HTR-8/SVneo (cell line): ENCODE results near the gene C16orf95.
"Not testable (repeated sequence)": the region's sequence is repeated elsewhere in the genome, so short reads cannot be mapped to it uniquely, and the experiment has no call there.

Source experiments
- DNase-seq: peaks from one replicate; pipeline ENCODE4 v3.0.0; 2011; ENCODE audit warnings: low spot score, mixed read lengths; ENCODE audit not compliant: insufficient read length
- FAIRE-seq: peaks from 2 replicates; lab custom pipeline; 2011; peaks lifted over from hg19 to GRCh38; lab: Jason Lieb, UNC

The C16orf95 gene, protein sequence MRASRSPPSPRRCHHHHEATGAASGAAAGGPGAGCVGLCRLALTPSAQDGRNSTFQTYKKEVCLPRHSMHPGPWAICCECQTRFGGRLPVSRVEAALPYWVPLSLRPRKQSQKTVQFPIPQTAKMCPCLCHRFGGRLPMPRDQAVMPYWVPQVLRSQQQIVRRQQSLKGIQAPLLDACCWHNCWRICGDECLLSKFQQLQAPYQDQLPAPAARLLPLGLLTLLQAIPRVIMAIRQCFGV

DNA sequence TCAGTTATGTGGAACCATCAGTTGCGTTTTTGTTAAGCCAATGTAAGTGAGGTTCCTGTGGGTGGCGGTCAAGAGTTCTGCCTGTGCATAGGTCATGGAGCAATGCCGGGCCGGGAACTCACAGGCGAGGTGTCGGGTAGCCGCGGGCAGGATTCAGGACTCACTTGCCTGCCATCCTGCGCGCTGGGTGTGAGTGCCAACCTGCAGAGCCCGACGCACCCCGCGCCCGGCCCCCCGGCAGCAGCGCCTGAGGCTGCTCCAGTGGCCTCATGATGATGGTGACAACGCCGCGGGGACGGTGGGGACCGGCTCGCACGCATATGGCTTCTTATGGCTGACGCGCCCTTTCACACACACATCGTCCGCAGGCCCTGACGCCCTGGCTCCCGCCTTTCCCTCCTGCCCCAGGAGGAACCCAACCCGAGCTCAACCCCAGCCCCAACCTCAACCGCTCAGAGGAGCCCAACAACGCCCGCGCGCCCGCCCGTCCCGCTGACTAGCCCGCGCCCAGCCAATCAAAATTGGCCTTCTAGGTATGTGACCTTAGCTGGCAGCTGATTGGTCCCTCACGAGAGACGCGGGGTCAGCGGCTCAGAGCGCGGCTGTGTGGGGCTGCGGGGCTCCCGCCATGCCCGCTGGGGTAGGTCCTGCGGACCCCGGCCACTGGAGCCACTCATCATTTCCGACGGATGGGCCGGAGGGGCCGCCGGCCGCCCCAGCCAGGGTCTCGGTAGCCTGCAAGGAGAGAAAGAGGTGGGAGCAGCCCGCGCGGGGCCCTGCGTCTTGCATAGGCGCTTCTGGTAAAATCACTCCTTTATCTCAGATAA, at the start of gene C16orf95:
C16orf95 (minus strand) TSS at position 470 of the 827 bp plus-strand sequence; CDS start at position 320, 150 bp downstream.
- FAIRE-seq (no peak), DNase-seq (peak; percentile 99)

DNA sequence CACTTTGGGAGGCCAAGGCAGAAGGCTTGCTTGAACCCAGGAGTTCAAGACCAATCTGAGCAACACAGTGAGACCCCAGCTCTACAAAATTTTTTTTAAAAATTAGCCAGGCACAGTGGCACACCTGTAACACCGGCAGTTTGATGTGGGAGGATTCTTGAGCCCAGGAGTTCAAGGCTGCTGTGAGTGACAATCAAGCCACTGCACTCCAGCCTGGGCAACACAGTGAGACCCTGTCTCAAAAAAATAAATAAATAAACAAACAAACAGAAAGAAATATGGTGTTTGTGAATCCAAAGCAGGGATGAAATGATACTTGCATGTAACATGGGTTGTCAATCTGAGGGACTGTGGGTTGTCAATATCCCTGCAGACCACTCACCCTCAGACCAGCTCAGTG, 49.7 kb upstream of the C16orf95 start:
- no peak for FAIRE-seq
- DNase-seq: no peak

DNA sequence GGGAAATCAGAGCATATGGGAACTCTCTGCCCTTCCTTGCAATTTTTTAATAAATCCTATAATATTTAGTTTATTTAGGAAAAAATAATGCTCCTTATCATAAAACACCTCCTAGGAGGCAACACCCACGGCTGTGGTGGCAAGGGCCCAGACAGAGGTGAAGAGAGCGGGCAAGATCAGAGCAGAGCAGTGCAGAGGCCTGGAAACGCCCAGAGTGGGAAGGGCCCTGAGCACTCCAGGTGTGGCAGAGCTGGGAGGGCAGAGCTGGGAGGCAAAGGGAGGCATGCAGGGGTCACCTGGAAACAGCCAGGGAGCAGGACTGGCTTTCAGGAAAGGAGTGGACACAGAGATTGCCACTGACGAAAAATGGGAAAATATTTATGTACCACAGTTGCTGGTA, 49.1 kb upstream of the C16orf95 start:
- FAIRE-seq: no peak
- DNase-seq: no peak

DNA sequence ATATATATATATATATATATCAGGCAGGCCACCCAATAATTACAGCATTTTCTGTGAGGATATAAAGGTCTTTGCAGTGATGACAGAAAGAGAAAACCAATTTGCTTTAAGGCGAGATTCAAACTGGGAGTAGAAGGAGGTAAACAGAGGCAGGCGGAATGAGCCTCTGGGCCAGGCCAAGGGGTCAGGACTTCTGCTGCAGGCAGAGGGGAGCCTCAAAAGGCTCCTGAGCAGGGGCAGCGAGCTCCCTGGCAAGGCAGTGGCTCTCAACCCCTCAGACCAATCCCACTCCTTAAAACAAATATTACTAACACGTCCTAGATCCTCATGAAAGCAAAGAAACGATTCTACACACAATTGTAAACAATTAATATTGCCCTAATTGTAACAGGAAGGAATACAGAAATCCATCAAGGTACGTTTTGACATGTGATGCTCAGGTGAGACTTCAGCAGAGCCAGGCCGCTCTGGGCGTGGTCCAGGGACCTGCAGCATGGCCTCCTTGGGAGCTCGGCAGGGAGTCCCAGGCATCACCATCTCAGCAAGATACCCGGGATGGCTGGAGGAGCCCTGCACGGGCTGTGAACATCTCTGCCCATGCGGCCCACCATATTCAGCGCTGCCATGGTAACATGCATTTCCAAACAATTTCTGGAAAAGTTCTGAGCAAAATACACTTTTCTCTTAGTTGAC, 48.0 kb upstream of the C16orf95 start:
- FAIRE-seq (no peak), DNase-seq (no peak)

DNA sequence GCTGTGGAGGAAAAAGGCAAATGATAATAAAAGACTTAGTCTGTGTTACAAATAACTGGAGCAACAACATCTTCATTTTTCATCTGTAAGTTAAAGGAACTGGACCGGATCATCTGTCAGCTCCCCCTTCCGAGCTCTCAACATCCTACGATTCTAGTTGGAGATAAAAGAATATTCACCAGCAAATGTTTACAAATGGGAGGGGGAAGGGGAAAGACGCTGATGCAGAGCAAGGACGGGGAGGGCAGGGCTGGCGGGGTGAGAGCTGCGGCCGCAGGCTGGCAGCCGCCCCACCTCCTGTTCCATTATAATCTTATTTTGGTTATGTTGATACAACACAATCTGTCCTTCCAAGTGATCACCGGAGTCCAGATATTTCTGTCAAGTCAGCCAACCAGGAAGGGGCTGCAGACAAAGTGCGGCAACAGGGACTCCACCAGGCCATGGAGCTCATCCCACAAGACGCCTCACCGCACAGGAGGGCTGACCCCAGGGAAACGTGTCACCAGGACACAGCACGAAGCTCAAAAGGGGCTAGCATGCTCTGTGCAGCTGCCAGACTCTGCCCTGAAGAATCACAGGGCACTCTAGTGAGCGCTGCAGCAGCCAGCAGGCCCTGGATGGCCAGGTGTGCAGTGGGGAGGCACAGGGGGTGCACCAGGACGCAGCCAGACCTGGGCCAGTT, 46.7 kb upstream of the C16orf95 start:
- FAIRE-seq (no peak), DNase-seq (no peak)

DNA sequence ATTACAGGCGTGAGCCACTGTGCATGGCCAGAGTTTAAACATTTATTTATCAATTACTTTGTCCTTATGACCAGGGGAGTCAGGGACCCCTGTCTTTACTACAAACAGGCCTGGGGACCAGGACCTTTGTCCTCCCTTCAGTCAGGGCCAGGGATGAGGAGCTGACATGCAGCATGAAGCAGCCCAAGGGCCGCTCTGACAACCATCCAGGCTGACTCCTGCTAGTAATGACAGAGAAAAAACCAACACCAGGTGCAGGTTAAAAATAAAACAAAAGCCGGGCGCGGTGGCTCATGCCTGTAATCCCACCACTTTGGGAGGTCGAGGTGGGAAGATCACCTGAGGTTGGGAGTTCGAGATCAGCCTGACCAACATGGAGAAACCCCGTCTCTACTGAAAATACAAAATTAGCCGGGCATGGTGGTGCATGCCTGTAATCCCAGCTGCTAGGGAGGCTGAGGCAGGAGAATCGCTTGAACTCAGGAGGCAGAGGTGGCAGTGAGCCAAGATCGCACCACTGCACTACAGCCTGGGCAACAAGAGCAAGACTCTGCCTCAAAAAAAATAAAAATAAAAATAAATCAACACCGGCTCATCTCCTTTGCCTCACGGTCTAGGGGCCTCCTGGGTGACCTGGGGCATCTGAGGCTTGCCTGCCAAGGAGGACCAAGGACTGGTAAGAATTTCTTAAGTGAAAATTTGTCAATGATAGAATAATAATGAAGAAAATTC, 45.8 kb upstream of the C16orf95 start:
- DNase-seq, FAIRE-seq: not testable (repeated sequence)

DNA sequence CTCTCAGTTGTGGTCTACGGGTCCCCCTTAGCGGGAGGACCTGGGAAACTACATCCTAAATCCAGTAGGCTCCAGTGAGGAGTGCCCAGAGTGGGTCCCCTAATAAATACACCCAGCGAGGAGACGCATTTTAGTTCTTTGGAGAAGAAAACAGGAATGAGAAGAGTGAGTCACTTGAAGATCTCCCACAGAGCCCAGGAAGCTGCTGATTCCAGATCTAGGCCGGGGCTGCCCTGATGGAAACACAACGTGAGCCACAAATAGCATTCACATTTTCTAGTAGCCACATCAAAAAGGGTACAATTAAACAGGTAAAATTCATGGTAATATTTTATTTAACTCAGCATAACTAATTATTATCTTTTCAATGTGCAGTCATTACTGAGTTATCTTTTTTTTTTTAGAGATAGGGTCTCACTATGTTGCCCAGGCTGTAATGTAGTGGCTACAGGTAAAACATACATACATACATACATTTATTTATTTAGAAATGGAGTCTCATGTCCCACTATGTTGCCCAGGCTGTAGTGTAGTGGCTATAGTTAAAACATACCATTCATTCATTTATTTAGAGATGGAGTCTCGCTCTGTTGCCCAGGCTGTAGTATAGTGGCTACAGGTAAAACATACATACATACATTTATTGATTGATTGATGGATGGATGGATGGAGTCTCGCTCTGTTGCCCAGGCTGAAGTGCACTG, 44.9 kb upstream of the C16orf95 start:
- DNase-seq: no peak
- FAIRE-seq: no peak

DNA sequence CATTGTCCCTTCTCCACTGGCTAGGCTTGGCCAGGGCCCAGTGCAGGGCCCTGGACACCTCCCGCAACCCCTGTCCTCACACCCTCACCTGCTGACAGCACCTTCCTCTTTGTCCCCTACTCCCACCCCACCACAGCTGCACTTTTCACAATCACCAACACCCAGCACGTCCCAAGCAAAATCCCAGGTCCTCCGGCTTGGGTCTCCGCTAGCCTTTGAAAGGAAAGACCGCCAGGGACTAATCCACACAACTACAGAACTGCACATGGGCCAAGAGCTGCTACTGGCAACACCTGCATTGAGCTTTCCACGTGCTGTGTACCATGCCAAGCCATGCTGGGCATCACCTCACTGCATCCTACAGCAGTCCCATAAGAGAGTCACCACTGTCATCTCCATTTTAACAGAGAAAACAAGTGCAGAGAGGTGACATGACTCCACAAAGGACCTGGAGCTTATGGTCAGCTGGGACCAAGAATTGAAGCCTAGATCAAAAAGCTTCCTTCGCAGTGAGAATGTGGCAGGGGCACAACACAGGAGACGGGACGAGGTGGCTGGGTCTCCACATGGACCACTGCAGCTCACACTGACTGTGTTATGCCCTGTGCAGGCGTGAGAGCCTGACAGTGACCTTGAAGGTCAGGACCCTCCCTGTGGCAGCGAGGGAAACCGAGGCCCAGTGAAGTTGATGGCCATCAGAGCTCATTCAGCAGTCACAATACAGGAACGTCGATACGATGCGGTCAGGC, 43.8 kb upstream of the C16orf95 start:
- FAIRE-seq: no peak
- no peak for DNase-seq

DNA sequence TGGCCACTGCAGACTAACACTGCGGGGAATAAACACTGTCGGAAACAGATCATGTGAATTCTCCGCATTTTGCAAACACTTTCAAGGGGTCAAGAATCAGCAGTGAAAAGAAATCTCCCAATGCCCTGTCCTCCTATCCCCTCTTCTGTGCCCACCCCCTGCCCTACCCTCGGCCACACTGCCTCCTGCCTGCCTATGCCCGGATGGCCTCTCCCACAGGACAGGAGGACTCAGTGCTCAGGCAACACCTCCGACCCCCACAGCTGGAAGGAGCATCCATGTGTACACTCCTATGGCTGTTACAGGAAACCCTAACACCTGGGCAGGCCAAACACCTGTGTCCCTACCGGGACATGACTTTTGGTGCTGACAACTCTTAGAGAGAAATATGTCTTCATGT, 41.9 kb upstream of the C16orf95 start:
- DNase-seq (no peak), FAIRE-seq (no peak)

DNA sequence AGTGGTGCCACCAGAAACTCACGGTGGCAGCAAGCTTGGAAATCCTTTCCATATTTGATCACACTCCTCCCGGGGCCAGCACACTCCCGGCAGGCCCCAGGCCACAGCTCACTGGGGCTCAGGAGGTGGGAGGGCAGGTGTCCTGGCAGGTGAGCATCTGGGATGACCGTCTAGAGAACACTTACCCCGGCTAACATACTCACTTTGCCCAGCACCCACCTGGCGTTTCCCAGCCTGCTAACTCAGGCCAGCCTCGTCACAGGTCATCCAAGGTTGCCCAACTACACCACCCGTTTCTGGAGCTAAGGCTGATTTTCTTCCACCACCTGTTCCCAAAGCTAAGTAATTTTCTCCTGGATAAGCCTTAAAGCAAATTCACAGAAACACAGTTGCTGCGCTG, 41.5 kb upstream of the C16orf95 start:
- FAIRE-seq (no peak), DNase-seq (no peak)

DNA sequence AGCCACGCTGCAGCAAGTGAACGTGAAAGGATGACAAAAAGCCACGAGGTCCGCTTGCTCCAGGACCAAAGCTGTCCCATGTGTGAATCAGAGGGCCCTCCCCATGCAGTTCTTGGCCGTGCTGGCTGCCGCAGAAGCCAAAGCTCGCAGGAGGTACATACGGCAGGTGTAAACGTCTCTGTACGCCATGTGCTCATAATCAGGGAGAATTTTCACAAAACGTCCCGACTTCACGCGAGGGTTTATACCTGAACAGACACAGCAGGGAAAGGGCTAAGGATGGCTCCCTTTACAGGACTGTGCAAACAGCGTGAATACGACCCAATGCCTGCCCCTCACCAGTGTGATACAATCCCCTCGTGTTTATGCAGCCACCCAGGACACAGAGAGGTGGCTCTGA, 41.1 kb upstream of the C16orf95 start:
- DNase-seq (no peak), FAIRE-seq (no peak)

DNA sequence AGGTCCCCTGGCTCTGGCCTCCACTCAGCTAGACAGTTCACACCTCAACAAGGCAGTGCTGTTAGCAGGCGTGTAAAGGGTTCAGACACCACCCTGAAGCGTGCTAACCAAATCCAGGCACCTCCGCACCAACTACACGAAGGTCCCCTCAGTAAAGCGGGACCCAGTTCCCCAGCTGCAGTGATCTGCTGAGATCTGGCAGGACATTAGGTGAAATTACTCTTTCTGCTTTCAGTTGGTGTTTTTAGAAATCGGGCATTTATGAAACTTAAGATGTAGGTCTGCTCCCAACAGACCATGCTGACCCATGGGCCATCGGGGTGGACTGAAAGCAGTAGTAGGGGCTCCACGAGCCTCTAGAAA, 39.3 kb upstream of the C16orf95 start:
- DNase-seq (no peak), FAIRE-seq (no peak)

DNA sequence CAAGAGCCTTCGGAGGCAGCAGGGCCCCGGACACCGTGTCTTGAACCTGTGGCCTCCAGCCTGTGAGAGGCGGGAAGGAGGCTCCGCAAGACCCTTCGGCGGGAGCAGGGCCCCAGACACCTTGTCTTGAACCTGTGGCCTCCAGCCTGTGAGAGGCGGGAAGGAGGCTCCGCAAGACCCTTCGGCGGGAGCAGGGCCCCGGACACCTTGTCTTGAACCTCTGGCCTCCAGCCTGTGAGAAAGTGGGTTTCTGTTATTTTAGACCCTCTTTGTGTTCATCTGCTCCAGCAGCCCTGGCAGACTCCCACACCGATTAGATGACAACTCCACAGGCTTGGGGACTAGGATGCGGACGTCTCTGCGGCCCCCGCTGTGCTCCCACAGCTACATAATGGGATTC, 36.4 kb upstream of the C16orf95 start:
- DNase-seq: no peak
- no peak for FAIRE-seq

DNA sequence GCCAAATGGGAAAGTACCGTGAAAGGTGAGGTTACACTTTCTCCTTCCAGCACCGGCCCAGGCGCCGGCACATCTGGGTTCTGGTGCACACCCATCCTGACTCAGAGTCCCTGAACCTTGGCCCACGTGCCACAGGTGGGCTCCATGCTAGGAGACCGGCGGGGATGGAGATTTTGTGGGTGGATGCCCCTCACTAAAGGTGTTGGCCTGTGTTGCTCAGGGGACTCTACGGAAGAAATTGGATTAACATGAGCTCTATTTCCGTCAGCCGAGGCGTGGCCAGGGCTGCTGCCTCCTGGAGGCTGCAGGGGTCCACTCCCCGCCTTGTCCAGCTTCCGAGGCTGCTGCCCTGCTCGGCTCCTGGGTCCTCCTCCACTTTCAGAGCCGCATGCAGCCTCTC, 35.6 kb upstream of the C16orf95 start:
- no peak for DNase-seq
- FAIRE-seq: no peak

DNA sequence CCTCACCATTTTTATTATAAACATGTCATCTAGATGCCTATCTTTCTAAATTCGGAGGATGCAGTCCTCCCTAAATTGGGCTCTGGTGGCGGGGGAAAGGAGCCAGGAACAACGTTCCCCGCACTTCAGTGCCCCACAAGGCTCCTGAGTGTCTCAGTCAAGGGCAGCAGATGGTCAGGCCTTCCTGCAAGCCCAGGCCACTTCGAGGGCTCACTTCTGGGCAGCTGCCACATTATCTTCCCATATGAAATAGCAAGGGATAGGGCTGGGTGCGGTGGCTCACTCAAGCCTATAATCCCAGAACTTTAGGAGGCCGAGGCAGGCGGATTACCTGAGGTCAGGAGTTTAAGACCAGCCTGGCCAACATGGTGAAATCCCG, 34.1 kb upstream of the C16orf95 start:
- DNase-seq (no peak), FAIRE-seq (no peak)

DNA sequence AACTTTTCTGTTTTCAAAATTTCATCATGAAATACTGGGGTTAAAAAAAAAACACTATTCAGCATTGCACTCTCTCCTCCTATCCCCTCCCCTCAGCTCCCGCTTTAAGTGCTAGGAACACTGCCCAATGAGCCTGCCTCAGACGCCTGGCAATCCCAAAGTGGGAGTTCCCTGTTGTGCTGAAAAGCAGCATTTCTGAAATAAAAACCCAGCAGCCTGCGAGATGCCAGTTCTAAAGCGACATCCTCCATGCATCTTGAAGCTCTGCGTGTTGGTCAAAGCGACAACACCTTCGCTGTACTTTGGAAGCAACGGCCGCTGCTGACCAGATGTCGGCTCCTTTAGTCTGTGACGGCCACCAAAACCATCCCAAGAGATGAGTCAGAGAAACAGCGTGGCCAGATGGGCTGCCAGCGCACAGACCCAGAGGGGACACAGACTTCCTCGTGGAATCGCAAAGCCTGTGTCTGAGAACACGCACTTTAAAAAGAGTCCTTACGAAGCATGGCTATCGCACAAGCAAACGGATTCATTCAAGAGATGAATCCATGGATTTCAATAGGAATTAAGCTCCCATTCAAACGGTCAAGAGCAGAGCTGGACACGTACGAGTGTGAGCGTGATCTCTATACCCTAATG, 33.6 kb upstream of the C16orf95 start:
- no peak for FAIRE-seq
- no peak for DNase-seq

DNA sequence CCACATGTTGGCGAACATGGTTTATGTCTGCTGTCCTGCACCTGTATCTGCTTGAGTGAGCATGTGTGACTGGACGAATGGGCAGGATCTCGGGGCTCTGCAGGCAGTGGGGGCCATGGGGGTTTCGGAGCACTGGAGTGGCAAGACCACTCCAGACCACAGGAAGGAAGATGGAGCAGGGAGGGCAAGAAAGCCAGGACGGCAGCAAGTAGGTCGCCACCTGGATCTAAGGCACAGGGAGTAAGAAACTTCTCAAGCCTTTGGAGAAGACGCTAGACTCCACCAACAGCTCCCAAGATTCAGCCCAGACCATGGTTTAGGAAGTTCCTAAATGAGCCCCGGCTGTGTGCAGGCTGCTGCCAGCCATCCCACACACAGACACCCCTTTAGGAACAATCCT, 32.8 kb upstream of the C16orf95 start:
- FAIRE-seq: no peak

DNA sequence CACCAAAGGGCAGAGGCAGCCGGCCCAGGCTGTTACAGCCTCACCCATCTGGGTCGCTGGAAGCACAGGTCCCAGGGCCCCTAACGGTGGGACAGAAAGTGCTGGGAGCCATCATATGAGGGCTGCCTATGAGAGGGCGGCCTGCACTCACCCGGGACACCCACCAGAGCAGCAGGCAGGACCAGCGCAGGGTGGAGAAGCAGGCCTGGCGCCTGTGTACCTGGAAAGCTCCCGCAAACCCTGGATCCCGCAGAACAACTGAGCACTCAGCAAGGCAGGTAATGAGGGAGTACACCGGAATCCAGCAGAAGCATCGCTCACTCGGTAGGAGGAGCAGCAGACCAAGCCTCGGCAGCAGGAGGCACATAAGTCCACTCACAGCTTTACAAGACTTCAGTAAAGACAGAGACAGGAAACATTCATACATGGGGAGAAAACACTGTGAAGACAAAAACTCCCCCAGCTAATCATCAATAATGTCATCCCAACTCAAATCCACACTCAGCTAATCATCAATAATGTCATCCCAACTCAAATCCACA, 31.5 kb upstream of the C16orf95 start:
- no peak for DNase-seq
- FAIRE-seq: no peak

More for the DNA sequence above, 32.8 kb upstream of the C16orf95 start:
- DNase-seq: no peak
